ENCODE measurements around the gene PDE6H. TPM values are rescaled to one million over a fixed set of nuclear protein-coding genes. Genes with fewer than 3 reads are reported as not detected.

The PDE6H gene
- total and polyA plus RNA-seq, 2 donors from 2014 or later: not detected

- no peak for TF ChIP-seq CTCF (IDR thresholded peaks at IDR 0.05; ENCODE audit: borderline replicate concordance, extremely low read depth, insufficient read depth)
- H3K4me1 ChIP-seq (ENCODE audit: control insufficient read depth in 2 of 3, insufficient read depth in 2 of 3, low read depth in 1 of 3, low read length in 3 of 3): no peaks in the 10 kb centered on the region
- intact Hi-C loops (cut with DNase I): no loop called here
- no peak overlapping the region for H3K4me3 ChIP-seq (ENCODE audit: low read length in 3 of 3)
- no peaks in the 10 kb centered on the region for H3K9me3 ChIP-seq (ENCODE audit: control insufficient read depth in 2 of 3, insufficient read depth in 1 of 3, low read length in 3 of 3)
- no peaks in the 10 kb centered on the region for H3K36me3 ChIP-seq (ENCODE audit: control insufficient read depth in 2 of 3, insufficient read depth in 3 of 3, low read length in 3 of 3)
- DNase-seq (no peak), FAIRE-seq (no peak)
- no peak overlapping the region for H3K27ac ChIP-seq (ENCODE audit: low read depth in 2 of 2, low read length in 2 of 2)
- H3K9ac ChIP-seq (ENCODE audit: low read length in 3 of 3): no peak overlapping the region
- H3K27me3 ChIP-seq (ENCODE audit: control insufficient read depth, insufficient read depth, low read length): no peaks in the 10 kb centered on the region
Observed at GRCh38 chr12:14965221-14965620, 7.6 kb upstream of the PDE6H start.

- Histone ChIP-seq H3K27ac (ENCODE audit: low read depth in 2 of 2, low read length in 2 of 2) (no peak overlapping the region), H3K9me3 (ENCODE audit: control insufficient read depth in 2 of 3, insufficient read depth in 1 of 3, low read length in 3 of 3) (no peaks in the 10 kb centered on the region), H3K27me3 (ENCODE audit: control insufficient read depth, insufficient read depth, low read length) (no peaks in the 10 kb centered on the region), H3K4me3 (ENCODE audit: low read length in 3 of 3) (no peak overlapping the region), H3K9ac (ENCODE audit: low read length in 3 of 3) (no peak overlapping the region), H3K36me3 (ENCODE audit: control insufficient read depth in 2 of 3, insufficient read depth in 3 of 3, low read length in 3 of 3) (no peaks in the 10 kb centered on the region), H3K4me1 (ENCODE audit: control insufficient read depth in 2 of 3, insufficient read depth in 2 of 3, low read depth in 1 of 3, low read length in 3 of 3) (no peaks in the 10 kb centered on the region)
- intact Hi-C loops (cut with DNase I): no loop called here
- TF ChIP-seq CTCF (IDR thresholded peaks at IDR 0.05; ENCODE audit: borderline replicate concordance, extremely low read depth, insufficient read depth): no peak
- FAIRE-seq (no peak), DNase-seq (no peak)
Observed at GRCh38 chr12:14968478-14968877, 4.4 kb upstream of the PDE6H start.

GRCh38 chr12:14970473-14970872 is 2.4 kb upstream of the PDE6H start:
- no peak overlapping the region for H3K9ac ChIP-seq (ENCODE audit: low read length in 3 of 3)
- no peaks in the 10 kb centered on the region for H3K36me3 ChIP-seq (ENCODE audit: control insufficient read depth in 2 of 3, insufficient read depth in 3 of 3, low read length in 3 of 3)
- H3K4me1 ChIP-seq (ENCODE audit: control insufficient read depth in 2 of 3, insufficient read depth in 2 of 3, low read depth in 1 of 3, low read length in 3 of 3): no peaks in the 10 kb centered on the region
- intact Hi-C loops (cut with DNase I): no loop called here
- no peak overlapping the region for H3K27ac ChIP-seq (ENCODE audit: low read depth in 2 of 2, low read length in 2 of 2)
- H3K4me3 ChIP-seq (ENCODE audit: low read length in 3 of 3): no peak overlapping the region
- DNase-seq (no peak), FAIRE-seq (no peak)
- no peak for TF ChIP-seq CTCF (IDR thresholded peaks at IDR 0.05; ENCODE audit: borderline replicate concordance, extremely low read depth, insufficient read depth)
- no peaks in the 10 kb centered on the region for H3K9me3 ChIP-seq (ENCODE audit: control insufficient read depth in 2 of 3, insufficient read depth in 1 of 3, low read length in 3 of 3)
- no peaks in the 10 kb centered on the region for H3K27me3 ChIP-seq (ENCODE audit: control insufficient read depth, insufficient read depth, low read length)

DNA sequence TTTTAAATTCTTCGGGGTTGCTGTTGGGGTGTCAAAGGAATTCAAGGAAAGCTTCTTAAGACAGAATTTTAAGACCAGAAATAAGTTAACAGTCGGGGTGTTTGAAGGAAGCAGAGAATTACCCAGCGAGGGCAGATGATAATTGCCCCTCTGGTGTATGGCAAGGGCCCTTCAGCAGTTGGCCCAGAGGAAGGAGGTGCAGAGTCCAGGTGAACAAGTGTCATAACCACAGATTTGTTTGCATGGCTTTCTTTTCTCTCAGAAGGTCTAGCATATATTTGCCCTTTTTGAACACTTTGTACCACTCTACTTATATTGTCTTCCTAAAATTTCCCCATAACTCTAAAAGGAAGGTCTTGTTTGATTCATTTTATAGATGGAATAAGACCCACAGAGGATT is 1.8 kb downstream of the PDE6H start:
- no peak for TF ChIP-seq CTCF (IDR thresholded peaks at IDR 0.05; ENCODE audit: borderline replicate concordance, extremely low read depth, insufficient read depth)
- DNase-seq: no peak
- no peak for FAIRE-seq
- H3K4me3 ChIP-seq (ENCODE audit: low read length in 3 of 3): no peak overlapping the region
- no peak overlapping the region for H3K27ac ChIP-seq (ENCODE audit: low read depth in 2 of 2, low read length in 2 of 2)
- intact Hi-C loops (cut with DNase I): no loop called here
- H3K4me1 ChIP-seq (ENCODE audit: control insufficient read depth in 2 of 3, insufficient read depth in 2 of 3, low read depth in 1 of 3, low read length in 3 of 3): no peaks in the 10 kb centered on the region
- H3K36me3 ChIP-seq (ENCODE audit: control insufficient read depth in 2 of 3, insufficient read depth in 3 of 3, low read length in 3 of 3): no peaks in the 10 kb centered on the region
- no peak overlapping the region for H3K9ac ChIP-seq (ENCODE audit: low read length in 3 of 3)
- no peaks in the 10 kb centered on the region for H3K27me3 ChIP-seq (ENCODE audit: control insufficient read depth, insufficient read depth, low read length)
- no peaks in the 10 kb centered on the region for H3K9me3 ChIP-seq (ENCODE audit: control insufficient read depth in 2 of 3, insufficient read depth in 1 of 3, low read length in 3 of 3)

All from kidney (tissue), 14 donors.